ENCODE results near the gene HUNK.

Gene HUNK

DNA sequence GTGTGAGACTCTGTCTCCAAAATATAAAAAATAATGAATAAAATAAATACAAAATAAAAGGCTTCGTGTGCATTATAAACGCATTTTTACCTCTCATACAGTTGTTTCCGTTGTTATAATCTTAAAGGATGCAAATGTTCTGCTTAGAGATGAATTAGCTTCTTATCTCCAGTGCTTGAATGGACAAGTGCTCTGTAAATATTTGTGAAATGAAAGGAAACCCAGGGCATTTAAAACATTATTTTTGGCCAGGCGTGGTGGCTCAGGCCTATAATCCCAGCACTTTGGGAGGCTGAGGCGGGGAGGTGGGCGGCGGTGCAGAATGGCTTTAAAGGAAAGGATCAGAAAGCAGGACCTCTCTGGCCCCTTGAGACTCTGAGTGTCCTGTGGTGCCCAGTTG, 94.5 kb downstream of the HUNK start:
- DNase-seq: no peak

DNA sequence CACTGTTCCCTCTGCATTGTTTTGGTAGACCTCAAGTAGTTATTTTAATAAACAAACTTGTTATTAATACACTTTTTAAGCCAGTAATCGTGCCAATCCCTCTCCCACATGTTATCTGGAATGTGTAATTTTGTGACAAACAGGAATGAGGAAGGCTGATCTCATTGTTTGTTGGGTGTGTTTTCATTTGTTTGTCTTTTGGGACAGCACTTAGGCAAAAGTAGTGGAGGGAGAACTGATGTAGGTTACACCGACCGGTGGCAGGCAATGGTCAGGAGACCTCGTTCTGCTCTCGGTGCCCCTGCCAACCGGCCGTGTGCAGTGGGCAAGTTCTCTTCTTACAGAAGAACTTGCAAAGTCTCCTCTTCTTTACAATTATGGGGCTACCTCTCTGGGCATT, 99.8 kb downstream of the HUNK start:
- no peak for DNase-seq

DNA sequence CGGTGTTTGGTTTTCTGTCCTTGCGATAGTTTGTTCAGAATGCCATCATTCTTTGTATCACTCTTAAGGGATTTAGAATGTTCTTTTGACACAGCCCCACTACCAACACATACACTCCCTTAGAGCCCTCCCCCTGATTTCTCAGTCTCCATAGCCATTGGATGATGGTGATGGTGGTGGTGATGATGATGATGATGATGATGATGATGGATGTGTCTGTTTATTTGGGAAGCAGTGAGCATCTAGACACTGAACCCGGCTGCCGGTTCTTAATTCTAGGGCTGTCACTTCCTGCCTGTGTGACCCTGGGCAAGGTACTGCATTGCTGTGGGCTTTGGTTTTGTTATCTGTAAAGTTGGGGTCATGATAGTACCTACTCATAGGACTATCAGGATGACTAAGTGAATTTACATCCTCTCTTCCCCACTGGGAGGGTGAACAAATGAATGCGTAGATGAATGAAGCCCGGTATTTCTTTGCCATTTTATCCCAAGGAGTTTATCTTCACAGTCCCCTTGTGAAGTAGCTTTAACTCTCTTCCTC, 100.7 kb downstream of the HUNK start:
- no peak for DNase-seq

DNA sequence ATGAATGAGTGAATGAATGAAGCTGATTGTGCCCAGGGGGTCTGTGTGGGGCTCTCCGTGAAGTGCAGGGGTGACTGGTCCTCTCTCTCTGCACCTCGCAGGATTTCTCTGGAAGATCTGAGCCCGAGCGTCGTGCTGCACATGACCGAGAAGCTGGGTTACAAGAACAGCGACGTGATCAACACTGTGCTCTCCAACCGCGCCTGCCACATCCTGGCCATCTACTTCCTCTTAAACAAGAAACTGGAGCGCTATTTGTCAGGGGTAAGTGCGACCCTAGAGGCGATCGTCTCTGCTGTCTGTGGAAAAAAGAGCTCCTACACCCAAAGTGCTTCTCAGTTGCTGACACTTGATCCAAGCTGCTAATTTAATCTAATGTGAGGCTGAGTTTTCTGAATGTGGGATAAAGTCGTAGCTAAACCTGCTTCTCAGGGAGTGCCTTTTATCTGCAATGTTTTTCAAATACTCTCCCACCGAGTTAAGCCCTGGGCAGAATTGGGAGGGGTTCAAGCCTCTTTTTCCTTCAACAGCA, 101.7 kb downstream of the HUNK start:
- DNase-seq: no peak

DNA sequence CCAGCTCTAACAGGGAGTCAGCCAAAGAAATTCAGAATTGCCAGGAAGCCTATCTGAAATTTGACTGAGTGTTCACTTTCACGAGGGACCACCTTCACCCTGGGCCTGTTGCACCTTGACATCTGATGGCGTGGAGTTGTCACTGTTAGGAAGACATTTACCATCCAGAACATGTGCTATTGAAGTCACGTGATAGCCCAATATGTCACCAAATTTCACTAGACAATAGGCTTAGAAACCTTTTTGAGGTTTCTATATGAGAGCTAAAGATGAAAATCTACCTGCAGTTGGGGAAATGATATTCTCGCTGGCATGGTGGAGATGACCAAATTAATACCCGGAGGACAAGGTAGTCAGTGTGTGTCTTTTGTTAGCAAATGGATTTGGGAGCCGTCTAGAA, 102.7 kb downstream of the HUNK start:
- no peak for DNase-seq

DNA sequence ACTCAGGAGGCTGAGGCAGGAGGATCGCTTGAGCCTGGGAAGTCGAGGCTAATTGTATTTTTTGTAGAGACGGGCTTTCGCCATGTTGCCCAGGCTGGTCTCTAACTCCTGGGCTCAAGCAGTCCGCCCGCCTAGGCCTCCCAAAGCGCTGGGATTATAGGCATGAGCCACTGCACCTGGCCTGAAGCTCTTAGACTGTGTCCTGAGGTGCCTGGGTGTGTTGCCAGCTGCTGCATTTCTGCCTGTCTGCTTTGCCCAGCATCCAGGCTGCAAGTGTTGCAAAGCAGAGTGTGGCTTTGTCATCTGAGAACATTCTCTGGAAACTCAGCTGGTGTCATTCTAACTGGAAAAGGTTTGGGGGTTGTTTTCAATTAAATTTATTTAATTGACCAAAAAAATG, 105.0 kb downstream of the HUNK start:
- no peak for DNase-seq

DNA sequence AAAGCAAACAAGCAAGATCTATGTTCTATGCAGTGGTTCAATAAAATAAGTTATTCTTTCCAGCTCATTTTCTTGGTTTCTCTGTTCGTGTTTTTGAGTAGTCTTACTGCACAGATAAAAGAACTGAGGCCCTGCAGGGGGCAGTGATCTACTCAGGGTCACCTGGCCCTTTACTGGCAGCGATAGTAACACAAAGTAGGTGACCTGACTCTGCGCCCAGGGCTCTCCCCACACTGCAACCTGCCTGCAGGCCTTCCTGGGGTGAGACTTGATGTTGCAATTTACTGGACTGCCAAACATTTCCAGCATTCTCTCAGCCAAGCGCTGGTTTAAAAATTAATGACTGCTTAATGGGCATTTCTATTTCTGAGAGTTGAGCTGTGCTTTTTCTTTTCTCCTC, 110.3 kb downstream of the HUNK start:
- no peak for DNase-seq

DNA sequence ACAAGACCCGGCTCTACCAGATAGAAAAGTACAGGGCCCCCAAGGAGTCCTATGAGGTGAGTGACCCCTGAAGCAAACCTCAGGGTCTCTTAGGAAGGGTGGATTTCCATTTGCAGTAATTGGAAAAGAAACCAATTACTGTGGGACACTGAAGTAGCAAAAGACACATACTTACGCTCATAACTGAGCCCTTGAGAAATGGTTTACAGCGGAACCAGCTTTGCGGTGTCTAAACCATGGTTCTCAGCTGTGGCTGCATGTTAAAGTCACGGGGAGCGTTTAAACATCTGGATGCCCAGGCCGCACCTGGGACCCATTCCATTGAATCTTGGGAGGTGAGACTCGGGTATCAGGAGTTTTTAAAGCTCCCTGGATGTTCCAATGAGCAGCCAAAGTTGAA, 110.7 kb downstream of the HUNK start:
- DNase-seq: no peak

DNA sequence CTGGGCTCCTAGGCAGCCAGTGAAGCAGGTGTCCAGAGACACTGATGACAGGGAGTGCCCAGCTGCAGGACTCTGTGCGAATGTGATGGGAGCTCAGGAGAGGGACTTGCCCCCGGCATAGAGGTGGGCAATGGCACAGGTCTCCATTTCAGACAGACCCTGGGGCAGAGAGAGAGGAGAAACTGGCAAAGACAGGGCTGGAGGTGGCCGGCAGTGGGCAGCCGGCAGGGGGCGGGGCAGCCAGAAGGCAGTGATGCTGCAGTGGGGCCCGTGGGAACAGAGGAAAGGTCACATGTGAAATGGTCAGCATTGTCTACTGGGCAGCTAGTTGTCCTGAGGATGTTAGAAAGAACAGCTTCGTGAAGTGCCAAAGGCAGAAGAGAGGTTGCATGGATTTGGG, 112.6 kb downstream of the HUNK start:
- DNase-seq: no peak

DNA sequence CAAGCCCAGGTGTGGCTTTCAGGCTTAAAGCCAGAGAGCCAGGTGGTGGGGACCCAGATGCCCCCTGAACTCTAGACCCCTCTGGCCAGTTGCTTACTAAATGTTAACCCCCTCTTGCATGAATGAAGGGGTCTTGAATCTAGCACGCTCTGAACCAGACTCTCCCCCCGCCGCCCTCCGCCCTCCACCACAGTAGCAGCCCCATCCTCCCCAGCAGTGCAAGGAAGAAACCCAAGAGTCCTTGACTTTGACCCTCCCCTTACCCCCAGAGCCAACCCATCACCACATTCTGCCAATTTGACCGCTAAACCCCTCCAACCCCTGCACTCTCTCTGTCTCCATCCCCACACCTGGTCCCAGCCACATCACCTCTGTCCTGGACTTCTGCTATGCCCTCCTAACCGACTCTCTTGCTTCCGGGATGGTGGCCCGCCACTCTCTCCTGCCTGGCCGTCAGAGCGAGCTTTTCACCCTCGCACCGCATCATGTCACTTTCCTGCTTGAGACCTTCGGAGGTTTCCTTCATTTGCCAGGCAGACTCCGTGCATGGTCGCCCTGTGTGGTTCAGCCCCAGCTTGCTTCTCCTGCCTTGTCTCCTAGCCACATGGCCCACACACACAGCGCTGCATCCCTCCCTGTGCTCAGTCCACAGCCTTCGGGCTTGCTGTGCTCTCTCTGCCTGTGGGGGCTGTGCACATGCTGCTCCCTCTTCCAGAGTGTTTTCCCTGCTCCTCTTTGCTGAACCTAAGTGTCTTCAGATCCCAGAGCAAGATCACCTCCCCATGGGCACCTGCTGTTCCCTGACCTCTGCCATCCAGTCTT, 113.4 kb downstream of the HUNK start:
- DNase-seq: no peak

DNA sequence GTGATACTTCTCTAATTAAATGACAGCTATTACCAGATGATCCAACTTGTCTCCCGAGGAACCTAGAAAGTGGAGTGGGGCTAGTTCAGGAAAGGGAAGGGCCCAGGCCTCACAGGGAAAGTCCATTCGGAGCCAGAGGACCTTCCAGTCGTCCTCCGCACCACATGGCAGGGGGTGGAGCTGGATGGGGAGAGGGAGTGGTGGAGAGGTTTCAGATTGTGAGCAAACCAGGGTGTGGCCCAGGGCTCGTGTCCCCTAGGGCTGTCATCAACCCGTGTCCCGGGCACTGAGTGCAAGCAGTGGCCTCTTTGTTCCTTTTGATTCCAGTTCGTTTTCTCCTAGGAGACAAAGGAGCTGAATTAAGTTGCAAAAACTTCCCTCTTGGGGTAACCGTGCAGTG, 114.9 kb downstream of the HUNK start:
- DNase-seq: no peak

DNA sequence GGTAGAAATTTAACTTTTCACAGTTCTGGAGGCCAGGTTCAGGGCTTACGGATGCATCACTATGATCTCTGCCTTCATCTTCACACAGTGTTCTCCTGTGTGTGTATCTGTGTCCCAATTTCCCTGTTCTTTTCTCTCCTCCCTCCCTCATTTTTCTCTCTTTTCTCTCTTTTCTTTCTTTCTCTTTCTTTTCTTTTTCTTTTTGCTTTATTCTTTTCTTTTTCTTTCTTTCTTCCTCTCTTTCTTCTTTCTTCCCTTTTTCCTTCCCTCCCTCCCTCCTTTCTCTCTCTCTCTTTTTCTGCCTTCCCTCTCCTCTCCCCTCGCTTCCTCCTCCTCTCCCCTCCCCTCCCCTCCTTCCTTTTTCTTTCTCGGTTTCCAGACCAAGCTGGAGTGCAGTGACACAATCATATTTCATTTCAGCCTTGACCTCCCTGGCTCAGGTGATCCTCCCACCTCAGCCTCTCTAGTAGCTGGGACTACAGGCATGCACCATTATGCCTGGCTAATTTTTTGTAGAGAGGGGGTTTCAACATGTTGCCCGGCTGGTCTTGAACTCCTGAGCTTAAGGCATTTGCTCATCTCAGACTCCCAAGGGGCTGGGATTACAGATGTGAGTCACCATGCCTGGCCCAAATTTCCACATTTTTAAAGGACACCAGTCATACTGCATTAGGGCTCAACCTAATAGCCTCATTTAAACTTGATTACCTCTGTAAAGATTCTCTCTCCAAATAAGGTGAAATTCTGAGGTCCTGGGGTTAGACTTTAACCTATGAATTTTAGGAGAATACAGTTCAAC, 115.9 kb downstream of the HUNK start:
- no peak for DNase-seq

DNA sequence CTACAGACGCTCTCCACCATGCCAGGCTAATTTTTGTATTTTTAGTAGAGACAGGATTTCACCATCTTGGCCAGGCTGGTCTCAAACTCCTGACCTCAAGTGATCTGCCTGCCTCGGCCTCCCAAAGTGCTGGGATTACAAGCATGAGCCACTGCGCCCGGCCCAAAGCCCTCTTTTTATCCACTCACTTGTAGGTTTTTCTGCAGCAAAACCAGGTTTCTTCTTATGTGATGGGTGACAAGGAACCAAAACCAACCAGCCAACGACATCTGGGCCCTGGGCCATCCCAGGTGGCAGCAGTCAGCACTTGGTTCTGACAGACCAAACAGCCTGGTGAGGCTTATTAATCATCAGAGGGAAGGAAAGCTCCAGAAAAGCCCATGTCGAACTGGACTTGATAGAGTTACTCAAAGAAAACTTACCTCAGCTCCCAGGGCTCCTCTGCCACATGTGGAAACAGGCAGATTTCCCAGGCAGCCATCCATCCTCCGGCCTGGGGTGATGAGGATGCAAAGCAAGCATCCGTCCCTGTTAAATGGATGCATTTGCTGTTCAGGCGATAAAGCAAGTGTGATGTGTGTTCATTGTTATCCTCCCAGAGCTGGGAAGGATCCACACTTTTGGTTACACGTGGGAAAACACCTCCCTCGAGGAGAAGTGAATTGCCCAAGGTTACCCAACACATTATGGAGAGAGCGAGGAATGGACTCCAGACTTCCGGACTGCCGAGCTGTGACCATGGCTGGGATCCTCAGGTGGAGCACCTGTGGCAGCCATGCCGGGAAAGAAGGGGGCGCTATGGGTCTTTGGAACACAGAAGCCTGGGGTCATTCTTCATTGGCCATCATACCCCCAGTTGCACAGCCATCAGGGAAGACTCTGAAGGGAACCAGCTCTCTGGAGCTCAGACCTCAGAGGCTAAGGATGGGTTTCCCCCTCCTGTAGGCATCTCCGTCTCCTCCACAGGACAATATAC, 118.8 kb downstream of the HUNK start:
- no peak for DNase-seq

DNA sequence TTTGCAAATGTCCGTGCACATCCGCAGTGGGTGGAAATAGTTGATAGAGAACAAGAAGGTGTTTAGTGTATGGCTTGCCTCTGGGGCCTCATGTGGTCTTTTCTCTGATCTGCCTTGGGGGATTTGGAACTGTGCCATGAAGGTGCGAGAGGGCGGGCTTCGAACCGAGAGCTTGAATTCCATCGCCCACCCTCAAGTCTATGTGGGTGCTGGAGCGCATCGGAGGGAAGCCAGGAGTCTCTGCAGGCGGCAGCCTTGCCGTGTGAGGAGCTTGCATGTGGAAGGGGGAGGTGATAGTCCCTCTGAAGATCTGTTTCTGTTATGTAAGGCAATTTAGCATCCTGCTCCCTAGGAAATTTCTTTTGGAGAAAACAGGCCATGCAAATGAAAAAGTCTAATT, 119.6 kb downstream of the HUNK start:
- DNase-seq: no peak

DNA sequence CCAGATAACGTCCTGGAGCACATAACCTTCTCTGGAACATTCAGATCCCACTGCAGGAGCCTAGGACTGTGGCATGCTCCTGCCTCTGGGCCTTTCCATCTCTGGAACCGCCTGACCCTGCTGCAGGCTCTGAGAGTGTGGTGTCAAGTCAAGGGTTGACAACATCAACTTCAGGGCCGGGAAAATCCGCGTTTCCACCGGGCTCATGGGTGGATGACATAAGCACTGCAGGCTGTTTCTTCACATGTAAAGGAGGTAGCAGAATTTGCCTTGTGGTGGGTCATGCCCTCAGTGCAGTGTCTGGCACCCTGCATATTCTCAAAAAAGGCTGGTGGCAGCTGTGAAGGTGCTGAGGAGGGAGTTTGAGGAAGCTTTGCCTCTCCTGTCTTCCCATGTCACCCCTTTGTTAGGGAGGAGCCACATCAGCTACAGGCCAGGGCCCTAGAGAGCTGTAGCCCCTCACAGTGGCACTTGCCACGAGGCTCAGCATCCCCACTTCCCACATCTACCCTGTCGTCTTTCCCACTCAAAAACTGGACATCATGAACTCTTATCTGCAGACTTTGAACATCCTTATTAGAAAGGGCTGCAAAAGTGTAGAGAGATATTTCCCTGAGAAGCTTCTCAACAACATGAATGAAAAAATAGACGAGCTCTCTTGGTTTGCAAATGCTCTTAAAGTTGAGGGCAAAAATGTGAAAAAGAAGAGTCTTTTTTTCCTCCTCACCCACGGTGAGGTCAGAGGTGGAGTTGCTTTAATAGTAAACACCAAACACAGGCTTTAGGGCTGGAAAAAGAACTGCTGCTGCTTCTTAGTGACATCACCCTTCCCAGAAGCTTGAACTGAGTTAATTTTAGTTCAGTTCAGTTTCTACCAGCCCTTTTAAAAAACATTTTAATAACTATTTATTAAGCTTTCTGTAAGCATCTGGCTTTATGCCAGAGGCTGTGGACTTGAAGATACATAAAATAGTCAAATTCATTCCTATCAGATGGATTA, 121.3 kb downstream of the HUNK start:
- no peak for DNase-seq

DNA sequence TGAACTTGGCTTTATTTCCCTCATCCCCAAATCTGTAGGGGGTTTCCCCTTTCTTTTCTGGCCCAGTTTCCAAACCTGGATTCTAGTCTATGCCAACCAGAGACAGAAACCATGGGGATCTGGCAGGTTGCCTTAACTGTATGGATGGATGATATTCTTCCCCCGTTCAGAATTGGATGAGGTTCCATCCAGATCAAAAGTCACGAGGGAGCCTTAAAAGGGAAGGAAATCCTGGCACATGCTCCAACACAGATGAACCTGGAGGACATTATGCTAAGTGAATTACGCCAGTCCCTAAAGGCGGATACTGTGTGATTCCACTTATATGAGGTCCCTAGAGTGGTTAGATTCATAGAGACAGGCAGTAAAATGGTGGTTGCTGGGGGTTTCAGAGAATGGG, 124.4 kb downstream of the HUNK start:
- no peak for DNase-seq

DNA sequence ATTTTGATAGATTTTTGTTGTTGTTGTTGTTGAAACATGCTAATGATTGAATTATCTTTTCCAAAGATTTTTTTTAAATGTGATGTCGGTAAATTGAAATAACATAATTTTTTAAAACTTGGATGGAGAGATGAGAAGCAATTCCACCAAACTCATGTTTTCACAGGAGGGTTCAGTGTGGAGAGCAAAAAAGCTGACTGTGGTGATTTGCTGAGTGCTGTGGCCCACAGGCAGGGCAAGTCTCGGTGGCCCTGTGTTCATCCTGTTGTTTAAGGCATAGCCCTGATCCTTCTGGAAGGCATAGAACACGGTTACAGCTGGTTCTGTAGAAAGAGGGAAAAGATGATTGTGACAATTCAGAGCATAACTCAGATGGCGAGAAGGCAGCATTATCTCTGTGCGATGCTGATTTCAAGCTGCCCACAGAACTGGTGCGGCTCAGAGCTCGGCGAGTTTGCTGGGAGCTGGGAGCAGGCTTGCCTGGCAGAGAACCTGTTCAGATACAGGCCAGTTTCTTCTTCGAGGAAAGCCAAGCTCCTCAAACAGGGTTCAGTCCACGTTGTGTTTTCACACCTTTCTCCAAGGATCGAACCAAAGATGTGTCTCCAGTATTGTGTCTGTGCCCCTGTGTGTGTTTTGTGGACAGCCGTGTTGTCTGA, 127.1 kb downstream of the HUNK start:
- no peak for DNase-seq

DNA sequence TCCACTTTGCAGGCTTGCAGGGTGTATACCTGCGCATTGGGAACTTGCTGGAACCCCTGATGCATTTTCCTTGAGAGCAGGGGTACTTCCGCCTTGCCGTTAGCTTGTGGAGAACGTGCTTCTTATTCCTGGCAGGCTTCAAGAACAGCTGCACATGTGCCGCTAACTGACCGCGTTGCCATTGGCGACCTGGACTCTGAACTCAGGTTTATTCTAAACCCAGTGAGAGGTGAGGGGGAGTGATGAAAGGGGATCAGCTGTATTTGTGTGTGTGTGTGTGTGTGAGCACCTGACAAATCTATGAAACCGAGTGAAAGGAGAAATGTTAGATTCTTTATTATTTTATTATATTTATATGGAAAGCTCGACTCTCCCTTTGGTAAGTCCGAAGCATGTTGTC, 128.6 kb downstream of the HUNK start:
- no peak for DNase-seq

DNA sequence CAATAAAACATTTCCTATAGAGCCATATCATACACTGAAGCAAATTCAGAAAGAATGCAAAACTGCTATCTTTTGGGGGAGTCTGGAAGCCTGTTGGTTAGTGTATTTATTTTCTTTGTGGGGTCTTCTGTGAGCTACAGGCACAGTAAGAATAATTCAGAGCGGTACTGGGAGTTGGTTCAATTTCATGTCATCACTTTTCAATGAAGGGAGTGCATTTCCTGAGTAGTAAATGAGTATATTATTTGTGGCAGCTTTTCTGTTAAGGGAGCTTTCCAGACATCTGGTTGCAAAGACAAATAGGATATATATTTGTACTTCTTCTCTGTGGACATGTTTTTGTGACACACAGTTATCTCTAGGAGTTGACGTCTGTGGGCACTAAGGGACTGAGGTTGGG, 130.6 kb downstream of the HUNK start:
- no peak for DNase-seq

DNA sequence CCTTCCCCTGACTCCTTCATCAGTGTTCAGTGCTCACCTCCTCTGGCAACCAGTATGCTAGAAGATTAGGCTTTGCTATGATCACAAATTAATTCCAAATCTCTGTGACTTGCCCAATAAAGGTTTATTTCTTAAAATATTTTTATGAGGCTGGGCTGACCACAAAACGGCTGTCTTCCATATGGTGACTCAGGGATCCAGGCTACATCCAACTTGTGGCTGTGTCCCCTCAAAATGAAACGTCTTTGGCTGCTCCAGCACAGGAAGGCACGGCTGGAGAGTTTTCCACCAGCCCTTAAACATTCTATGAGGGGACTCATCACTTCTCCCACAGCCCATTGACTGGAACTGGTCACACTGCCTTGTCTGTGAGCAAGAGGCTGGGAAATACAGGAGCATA, 131.5 kb downstream of the HUNK start:
- no peak for DNase-seq

DNA sequence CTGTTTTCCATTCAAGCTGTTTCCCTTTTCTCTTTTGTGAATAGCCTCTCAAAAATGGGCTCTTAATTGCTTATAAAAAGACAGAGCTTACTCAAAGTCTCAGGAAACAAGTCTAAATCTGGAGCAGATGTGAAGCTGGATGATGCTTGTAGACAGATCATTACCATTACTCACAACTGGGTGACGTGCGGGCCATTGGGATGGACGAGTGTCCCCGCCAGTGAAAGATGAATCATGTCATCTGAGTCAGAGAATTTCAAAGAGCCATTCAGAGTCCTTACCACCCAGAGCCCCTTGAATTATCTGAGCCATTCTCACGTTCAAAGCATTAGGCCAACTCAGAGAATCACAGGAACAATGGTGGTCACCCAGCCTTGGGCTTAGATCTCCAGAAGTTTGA, 134.6 kb downstream of the HUNK start:
- DNase-seq: no peak
